Urothelium cell line (cell line): ENCODE data around the gene MB.

Experiments used
- DNase-seq: peaks from one replicate; pipeline ENCODE4 v3.0.0; 2011; ENCODE audit warnings: low spot score, mixed read lengths
- FAIRE-seq: peaks from 2 replicates; lab custom pipeline; 2011; peaks lifted over from hg19 to GRCh38; lab: Jason Lieb, UNC

MB gene

DNA sequence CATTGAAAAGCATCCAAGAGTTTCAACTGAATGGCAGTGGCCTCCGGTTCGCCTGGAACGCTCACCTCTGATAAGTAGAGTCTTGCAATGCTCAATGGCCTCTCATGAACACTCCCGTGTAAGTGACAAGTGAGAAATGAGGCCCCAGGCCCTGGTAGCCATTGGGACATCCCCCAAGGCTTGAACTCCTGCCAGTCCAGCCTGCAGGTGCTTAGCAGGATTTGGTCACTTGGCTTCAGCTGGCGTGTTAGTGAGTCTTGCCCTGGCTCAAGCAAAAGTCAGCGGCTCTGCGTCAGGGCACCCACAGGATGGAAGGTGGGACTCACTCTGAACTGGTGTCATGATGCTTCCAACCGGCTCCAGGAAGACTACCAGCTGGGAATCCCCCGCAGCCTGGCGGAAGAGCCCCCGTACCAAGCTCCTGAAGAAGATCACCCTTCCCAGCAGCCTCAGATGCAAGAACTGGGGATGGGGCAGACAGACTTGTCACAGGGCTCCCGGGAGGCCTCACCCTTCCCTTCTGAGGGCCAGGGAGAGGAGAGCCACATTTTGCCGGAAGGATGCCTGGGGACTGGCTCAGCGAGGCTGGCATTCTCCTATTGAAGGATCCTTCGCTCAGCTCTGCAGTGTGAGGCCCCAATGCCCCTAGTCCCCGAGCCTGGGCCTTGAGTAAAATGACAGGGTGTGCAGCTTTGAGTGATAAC, 19.3 kb downstream of the MB start:
- FAIRE-seq: no peak
- DNase-seq: no peak

DNA sequence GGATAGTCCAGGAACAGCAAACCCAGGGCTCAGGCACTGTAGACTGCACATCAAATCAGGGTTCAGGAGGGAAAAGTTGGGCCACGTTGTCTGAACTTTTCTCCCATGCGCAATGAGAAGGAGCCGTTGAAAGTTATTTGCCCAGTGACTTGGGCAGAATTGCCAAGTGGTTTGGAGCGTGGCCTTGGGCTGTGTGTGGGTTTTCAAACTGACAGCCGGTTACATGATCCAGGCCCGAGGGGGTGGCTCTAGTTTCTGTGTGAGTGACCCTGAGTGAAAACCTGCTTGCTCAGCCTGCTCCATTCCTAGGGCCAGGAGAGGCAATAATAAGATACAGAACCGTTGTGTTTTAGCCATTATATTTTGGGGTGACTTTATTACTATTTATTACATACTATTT, 20.3 kb downstream of the MB start:
- DNase-seq (no peak), FAIRE-seq (no peak)

DNA sequence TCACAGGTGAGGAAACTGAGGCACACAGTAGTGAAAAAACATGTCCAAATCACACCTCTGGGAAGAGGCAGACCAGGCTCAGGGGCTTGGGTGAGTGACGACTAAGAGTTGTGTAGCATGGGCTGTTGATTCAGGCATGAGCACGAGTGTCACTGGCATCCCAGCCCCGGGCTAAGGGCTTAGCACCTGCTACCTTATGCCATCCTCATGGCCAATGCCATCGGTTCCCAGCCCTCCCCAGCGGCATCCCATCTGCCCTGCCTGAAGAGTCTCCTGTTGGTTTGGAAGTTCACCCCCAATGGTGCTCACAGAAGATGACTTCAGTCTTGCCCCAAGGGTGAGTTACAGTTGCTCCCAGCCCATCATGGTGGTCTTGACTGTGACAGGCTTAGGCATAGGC, 22.4 kb downstream of the MB start:
- DNase-seq (no peak), FAIRE-seq (peak; percentile 9)

DNA sequence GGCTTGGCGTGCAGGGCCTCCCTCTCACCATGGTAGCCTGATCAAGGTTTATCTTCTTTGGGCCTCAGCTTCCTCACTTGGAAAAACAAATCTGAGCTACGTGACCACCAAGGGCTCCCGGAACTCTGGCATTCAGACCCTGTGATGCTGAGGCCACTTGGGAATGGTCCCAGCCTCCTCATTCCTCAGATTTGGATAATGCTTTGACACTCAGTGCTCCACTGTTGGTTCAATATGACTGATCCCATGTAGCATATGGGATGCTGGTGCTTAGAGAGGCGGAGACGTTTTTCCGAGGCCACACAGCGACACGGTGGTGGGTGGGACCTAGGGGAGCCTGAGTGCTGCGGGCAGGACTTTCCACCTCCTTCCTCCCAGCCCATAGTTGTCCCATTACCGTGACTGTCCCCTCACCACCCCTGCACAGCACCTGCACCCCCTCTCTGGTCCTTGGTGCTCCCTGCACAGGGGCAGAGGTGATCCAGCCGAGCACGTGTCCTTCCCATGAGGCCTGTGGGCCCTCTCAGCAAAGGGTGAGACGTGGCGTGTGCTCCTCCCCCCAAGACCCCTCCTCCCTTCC, 23.1 kb downstream of the MB start:
- FAIRE-seq: no peak
- DNase-seq: no peak

DNA sequence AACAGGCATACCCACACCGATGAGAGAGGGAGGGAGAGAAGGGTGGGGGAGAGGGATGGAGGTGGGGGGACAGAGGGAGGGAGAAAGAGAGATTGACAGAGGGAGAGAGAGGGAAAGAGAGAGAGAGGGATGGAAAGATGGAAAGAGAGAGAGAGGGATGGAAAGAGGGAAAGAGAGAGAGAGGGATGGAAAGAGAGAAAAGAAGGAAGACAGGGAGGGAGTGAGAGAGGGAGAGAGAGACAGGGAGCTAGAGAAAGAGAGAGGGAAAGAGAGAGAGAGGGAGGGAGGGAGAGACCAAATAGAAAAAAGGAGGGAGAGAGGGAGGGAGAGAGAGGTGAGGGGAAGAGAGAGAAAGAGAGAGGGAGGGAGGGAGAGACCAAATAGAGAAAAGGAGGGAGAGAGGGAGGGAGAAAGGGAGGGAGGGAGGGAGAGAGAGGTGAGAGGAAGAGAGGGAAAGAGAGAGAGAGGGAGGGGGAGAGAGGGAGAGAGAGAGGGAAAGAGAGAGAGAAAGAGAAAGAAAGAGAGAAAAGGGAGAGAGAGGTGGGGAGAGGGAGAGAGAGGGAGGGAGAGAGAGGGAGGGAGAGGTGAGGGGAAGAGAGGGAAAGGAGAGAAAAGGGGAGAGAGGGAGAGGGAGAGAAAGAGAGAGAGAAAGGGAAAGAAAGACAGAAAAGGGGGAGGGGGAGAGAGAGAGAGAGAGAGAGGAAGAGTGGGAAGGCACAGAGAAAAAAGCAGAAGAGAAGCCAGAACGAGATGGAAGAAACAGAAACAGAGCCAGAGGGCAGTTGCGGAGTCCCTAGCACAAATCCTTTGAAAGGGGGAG, 23.8 kb downstream of the MB start:
- DNase-seq: no peak
- no peak for FAIRE-seq

DNA sequence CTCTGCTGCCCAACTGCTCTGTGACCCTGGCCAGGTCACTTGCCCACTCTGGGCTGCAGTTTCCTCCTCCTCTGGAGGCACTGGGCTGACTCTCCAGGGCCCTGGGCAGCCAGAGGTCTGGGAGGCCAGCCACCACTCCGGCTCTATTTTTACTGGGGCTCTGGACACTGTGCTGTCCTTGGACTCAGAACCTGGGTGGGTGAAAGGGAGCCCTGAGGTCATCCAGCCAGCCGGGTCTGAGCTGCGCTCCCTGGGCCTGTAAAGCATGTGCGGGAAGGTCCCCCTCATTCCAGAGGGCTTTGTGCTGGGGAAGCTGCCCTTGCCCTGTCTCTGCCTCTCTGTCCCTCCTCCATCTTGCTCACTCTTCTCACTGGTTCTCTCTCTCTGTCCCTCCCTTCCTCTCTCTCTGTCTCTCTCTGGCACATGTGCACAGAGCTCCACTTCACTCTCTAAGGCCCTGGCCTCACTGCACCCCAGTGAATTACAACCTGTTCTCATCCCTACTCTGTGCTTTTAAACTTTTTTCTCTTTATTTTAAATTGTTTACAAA, 24.6 kb downstream of the MB start:
- FAIRE-seq (no peak), DNase-seq (no peak)

DNA sequence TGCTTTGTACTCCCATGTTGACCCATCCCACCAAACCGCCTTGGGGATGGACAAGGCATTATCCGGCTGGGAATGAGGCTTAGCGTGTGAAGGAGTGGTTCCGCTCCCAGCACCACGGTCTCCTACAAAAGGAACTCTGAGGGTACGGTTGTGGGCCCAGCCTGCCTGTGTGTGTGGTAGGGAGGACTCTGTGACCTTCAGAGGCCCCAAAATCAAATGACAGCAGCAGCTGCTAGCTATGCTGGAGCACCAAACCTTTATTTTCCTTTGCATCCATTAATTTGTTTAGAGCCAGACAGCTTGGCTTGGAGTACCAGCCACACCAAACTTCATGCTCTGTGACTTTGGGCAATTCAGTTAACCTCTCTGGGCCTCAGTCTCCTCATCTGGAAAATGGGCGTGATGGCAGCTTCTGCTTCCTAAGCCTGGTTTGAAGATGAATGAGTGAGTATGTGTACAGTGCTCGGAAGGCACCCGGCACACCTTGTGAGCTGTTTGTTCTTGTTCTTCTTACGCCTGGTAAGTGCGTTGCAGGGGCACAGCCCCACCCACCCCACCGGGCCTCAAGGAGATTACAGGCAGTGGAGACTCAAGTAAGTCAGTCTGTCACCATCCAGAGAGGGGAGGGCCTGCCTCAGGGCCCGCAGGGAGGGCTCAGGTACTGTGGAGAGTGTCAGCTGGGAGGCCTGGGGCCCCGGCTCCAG, 25.3 kb downstream of the MB start:
- no peak for FAIRE-seq
- no peak for DNase-seq

DNA sequence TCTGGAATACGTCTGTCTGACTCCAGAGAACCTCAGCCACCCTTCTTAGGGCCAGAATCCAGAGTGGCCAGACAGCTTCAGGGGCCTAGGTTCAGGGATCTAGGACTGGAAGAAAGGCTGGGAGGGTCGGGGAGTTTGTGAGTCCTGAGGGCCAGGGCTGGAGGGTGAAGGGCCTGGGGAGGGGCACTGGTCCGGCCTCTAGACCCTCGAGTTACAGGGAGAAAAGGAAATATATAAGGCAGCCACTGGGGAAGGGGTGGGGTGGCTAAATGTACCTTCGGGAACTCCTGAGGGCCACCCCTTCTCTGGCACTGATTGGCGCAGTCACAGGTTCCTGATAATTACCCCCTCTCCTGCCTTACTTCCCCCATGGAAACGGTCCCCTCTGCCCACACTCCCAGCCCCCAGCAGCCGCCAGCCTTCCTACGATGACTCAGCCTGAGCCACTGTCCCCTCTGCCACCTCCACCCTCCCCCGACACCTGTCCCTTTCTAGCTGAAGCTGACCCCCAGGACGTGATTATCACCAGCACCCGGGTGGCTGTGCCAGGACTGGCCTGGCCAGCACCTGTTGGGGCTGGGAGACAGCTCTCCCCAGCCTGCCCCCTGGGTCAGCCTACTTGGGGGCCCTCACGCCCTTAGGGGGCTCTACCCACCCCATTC, 26.4 kb downstream of the MB start:
- DNase-seq: no peak
- FAIRE-seq: no peak

DNA sequence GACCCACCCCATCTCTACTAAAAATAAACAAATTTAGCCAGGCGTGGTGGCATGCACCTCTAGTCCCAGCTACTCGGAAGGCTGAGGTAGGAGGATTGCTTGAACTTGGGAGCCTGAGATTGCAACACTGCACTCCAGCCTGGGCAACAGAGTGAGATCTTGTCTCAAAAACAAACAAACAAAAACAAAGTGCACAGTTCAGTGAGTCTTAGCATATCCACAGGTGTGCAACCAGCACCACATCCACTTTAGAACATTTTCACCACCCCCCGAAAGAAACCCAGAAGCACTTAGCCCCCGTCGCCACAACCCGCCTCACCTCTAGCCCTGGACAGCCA, 27.4 kb downstream of the MB start:
- no peak for DNase-seq
- no peak for FAIRE-seq

DNA sequence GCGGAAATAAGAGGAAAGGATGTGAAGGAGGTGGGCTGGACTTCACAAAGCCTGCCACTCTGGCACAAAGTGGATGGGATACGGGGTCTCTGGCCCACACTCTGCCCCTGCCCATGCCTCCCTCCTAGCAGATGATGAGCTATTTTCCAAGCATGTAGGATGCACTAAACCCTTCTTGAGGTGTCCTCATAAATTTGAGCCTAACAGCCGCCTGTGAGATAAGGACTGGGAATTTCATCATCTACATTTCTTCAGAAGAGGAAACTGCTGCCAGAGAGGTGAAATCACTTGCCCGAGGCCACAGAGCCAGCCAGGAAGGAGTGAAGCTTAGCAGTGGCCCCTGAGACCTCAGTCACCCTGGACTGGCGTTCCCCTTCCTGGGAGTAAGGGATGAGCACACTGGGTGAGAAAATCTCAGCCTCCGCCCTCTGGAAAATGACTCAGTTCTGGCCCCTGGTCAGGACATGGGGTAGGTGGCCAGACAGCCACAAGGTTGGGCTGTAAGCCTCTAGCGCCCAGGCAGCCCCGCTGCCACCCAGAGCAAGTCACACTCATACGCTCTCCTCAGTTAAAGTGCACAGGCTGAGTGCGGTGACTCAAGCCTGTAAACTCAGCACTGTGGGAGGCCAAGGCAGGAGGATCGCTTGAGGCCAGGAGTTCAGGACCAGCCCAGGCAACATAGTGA, 27.9 kb downstream of the MB start:
- DNase-seq: peak; percentile 87
- peak; percentile 32 for FAIRE-seq

DNA sequence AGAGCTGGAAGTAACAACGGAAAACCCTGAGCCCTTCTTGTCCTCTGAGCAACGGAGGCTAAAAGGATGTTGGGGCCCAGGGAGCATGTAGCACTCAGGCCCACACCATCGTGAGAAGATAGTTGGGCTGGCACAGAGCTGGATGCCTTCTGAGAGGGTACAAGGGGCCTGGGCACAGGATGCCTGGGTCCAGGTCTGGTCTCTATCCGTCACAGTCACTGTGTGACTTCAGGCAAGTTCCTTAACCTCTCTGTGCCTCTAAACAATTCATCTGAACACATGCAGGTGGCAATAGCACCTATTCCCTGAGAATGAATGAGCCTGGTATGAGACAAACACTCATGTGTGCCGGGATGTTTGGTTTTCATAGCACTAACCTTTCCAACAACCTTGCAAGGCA, 29.2 kb downstream of the MB start:
- DNase-seq (no peak), FAIRE-seq (no peak)

DNA sequence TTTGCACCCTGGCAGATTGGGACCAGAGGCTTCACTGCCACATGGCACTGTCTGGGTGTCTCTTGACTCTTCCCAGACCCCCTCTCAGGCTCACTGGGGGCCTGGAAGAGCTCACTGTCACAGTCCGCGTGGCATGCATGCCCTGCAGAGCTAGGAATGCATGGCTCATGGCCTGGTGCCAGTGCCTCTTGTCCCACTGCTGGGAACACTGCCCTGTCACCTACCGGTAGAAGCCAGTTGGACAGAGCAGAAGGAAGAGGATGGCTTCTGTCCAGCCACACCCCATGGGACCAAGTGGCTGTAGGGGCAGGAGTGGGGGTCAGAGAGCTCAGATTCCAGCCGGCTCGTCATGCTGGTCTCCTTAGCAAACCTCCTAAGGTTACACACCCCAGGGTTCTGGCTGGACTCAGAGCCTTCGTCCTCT, 29.7 kb downstream of the MB start:
- DNase-seq (no peak), FAIRE-seq (no peak)

DNA sequence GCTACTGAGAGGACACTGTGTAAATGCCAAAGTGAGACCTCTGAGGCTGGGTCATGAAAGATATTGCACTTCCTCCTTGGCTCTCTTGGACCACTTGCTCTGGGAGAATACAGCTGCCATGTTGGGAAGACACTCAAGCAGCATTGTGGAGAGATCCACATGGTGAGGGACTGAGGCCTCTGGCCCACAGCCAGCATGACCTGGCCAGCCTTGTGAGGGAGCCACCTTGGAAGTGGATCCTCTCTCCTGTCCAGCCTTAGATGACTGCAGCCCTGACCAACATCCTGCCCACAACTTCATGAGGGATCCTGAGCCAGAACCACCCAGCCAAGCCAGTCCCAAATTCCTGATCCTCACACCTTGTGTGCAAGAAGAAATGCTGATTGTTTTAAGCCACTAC, 30.4 kb downstream of the MB start:
- FAIRE-seq (no peak), DNase-seq (no peak)

DNA sequence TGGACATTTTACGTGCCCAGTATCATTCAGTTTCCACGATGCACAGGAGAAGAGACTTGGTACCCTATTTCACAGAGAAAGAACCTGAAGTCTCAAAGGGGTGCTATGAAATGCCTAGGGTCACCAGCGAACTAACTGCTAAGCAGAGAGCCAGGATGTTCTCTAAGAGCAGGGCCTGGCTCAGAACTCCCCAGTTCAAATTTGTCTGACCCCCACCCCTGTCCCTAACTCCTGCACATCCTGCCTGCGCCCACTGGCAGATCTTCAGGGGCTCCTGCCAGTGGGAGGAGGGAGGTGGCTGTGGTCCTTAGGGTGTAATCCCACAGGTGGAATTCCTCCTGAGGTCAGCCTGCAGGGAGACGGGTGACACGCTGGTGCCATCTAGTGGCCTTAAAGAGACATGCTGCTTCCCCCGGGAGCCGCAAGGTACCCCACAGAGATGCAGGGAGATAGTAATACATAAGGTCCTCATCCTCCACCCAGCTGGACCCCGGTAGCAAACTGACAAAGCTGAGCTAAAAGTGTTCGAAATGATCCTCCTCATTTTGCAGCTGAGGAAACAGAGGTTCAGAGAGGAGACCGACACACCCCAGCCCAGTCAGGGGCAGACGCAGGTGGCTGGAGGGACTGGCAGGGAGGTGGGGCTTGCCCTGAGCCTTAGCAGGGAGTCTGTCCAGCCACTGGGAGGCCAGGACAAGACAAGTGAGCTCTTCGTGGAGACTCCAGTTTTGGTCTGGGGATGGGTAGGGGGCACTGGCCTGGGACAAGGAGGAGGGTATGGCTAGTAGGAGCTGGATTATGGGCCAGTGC, 34.1 kb downstream of the MB start:
- DNase-seq: peak; percentile 88
- FAIRE-seq: peak; percentile 93

DNA sequence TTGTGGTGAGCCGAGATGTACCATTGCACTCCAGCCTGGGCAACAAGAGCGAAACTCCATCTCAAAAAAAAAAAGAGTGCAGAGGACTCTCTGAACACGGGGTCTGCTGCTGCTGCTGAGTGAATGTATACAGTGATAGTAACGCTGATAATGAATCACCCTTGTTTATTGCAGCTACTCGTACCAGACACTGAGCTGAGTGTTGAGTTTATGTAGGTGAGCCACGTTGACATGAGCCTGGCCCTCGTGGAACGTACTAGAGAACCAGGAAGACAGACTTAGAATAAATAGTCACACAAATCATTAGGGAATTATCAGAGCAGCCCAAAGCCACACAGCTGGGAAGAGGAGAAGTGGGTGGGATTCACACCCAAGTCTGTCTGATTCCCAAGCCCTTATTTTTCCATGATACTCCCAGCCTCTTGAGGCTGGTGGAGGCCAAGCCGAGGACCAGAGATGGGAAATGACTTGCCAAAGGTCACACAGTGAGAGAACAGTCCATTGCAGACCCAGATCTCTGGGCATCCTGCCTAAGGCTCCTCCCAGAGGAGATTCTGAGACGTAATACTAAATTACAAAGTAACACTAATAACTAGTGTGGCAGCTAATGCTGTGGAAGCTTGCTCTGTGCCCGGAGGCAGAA, 34.8 kb downstream of the MB start:
- no peak for DNase-seq
- no peak for FAIRE-seq

DNA sequence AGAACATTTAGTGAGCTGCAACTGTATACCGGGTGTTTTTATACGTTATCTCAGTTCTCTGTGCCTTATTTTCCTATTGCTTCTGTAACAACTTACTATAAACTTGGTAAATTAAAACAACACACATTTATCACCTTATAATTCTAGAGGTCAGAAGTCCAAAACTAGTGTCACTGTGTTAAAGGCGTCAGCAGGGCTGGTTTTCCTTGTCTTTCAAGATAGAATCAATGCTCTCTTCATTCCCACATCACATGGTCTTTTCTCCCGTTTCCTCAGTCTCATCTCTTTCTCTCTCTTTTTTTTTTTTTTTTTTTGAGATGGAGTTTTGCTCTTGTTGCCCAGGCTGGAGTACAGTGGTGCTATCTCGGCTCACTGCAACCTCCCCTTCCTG, 36.1 kb downstream of the MB start:
- DNase-seq: no peak
- FAIRE-seq: no peak

DNA sequence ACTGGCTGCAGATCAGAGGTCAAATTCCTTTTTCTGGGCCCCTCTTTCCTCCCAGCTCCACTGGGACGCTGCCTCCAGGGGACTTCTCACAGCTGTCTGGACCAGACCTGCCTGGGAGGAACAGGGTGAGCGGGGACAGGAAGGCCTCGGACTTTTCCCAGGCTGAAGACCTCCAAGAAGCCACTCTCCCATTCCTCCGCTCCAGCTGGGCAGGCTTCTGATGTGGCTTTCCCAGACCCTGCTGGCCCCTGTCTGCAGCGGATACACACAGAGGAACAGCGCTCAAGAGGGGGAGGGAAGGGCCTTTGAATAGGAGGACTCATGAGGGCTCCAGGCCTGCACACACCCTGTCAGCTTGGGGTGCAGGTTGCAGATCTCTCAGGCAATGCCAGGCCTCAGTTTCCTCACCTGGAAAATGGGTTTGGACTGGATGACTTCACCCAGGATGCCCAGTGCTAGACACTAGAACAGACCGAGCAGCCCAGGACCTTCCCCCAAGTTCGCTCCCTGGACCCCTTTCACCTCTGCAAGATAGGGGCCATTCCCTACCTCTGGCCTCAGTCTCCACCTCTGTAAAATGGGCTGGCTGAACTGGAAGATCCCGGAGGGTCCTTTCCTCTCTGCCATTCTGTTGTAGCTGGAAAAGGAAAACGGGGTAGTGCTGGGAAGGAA, 36.6 kb downstream of the MB start:
- no peak for FAIRE-seq
- DNase-seq: no peak

DNA sequence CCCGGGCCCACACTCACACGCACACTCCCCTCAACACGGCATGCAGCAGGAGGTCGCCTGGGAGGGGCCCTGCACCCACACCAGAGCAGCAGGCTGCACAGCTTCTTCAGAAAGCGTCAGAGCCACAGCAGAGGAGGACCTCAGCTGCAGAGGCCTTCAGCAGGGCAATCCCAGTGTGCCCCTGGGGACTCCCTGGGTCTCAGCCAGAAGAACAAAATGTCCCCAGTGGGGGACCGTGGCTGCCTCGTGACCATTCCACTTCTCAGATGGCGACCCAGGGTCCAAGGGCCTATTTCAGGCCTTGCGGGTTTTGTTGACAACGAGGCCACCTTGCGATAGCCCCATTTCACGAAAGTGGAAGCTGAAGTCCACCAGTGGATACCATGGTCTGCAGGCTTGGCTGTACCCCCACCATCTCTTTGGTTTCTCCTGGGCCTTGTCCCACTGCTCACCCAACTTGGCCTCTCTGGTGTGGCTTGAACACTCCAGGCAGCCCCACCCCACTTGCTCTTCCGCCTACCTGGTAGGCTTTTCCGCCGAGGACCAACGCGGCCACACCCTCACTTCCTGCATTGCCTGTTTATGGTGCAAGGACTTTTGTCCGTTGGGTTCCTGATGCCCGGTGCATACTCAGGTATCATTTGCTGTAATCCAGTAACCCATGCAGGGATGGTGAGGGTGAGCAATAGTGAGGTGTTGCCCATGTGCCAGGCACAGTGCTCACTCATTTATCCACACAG, 38.1 kb downstream of the MB start:
- FAIRE-seq (peak; percentile 9), DNase-seq (no peak)
